Stimulated activated CD4-positive, alpha-beta T cell treated with anti-CD3 and anti-CD28 coated beads, Interleukin-2, amount 100 ng/mL, for 4 hours (primary cell): Measurements from ENCODE around the gene IL1RAPL1.

ENCODE experiments used
- DNase-seq: peaks from one replicate; pipeline ENCODE4 v3.0.0-alpha.2; 2020; ENCODE audit warnings: low read depth

IL1RAPL1 gene

GRCh38 chrX:29432534-29432933, 845.3 kb downstream of the IL1RAPL1 start:
- DNase-seq, result no peak

GRCh38 chrX:29434939-29435338, 847.7 kb downstream of the IL1RAPL1 start:
- no peak for DNase-seq

GRCh38 chrX:29435396-29435795, 848.1 kb downstream of the IL1RAPL1 start:
- DNase-seq, result no peak

- DNase-seq, result no peak
These were observed 860.6 kb downstream of the IL1RAPL1 start for GRCh38 chrX:29447867-29448266.

GRCh38 chrX:29453333-29453732, 866.1 kb downstream of the IL1RAPL1 start:
- DNase-seq, result no peak

GRCh38 chrX:29455702-29456101, 868.5 kb downstream of the IL1RAPL1 start:
- DNase-seq, result no peak

- no peak for DNase-seq
These were observed 873.8 kb downstream of the IL1RAPL1 start for GRCh38 chrX:29461039-29461438.

GRCh38 chrX:29466456-29466855, 879.2 kb downstream of the IL1RAPL1 start:
- no peak for DNase-seq

- no peak for DNase-seq
These were observed 881.8 kb downstream of the IL1RAPL1 start for GRCh38 chrX:29468911-29469494.

- no peak for DNase-seq
These were observed 882.8 kb downstream of the IL1RAPL1 start for GRCh38 chrX:29470030-29470429.

GRCh38 chrX:29471829-29472228, 884.6 kb downstream of the IL1RAPL1 start:
- DNase-seq, result no peak

GRCh38 chrX:29477878-29478277, 890.6 kb downstream of the IL1RAPL1 start:
- no peak for DNase-seq

GRCh38 chrX:29478336-29479069, 891.3 kb downstream of the IL1RAPL1 start:
- no peak for DNase-seq

- DNase-seq, result no peak
These were observed 900.0 kb downstream of the IL1RAPL1 start for GRCh38 chrX:29487214-29487613.

GRCh38 chrX:29487714-29488113, 900.5 kb downstream of the IL1RAPL1 start:
- no peak for DNase-seq

GRCh38 chrX:29488919-29489318, 901.7 kb downstream of the IL1RAPL1 start:
- DNase-seq, result no peak

GRCh38 chrX:29490606-29491005, 903.4 kb downstream of the IL1RAPL1 start:
- DNase-seq, result no peak

GRCh38 chrX:29491659-29492058, 904.4 kb downstream of the IL1RAPL1 start:
- no peak for DNase-seq

- DNase-seq, result no peak
These were observed 909.5 kb downstream of the IL1RAPL1 start for GRCh38 chrX:29496636-29497180.

GRCh38 chrX:29506729-29507128, 919.5 kb downstream of the IL1RAPL1 start:
- no peak for DNase-seq

GRCh38 chrX:29518100-29518499, 930.9 kb downstream of the IL1RAPL1 start:
- DNase-seq, result no peak

GRCh38 chrX:29528281-29528680, 941.0 kb downstream of the IL1RAPL1 start:
- no peak for DNase-seq

GRCh38 chrX:29530501-29530900, 943.3 kb downstream of the IL1RAPL1 start:
- DNase-seq, result no peak

- DNase-seq, result no peak
These were observed 944.1 kb downstream of the IL1RAPL1 start for GRCh38 chrX:29531336-29531735.
